ENCODE results near the gene TSPAN18.

TSPAN18 gene

DNA sequence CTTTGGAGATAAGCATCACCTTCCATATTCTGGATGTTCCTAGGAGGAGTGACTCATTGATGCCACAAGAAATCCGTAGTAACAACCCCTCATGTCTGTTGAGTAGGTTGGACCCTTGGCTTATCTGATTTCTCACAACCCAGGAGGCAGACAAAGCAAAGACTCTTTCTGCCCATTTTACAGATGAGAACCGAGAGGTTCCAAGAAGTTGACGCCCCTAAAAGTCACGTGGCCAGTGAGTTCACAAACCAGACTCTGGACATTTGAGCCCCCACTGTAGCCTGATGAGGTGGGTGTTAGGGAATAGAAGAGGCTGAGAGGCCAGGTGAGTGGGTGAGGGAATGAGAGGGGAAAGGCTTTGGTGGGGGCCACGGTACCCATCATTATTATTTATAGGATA, 70.3 kb downstream of the TSPAN18 start:
- no peak for DNase-seq (ENCODE audit: low read depth in 2 of 2)

DNA sequence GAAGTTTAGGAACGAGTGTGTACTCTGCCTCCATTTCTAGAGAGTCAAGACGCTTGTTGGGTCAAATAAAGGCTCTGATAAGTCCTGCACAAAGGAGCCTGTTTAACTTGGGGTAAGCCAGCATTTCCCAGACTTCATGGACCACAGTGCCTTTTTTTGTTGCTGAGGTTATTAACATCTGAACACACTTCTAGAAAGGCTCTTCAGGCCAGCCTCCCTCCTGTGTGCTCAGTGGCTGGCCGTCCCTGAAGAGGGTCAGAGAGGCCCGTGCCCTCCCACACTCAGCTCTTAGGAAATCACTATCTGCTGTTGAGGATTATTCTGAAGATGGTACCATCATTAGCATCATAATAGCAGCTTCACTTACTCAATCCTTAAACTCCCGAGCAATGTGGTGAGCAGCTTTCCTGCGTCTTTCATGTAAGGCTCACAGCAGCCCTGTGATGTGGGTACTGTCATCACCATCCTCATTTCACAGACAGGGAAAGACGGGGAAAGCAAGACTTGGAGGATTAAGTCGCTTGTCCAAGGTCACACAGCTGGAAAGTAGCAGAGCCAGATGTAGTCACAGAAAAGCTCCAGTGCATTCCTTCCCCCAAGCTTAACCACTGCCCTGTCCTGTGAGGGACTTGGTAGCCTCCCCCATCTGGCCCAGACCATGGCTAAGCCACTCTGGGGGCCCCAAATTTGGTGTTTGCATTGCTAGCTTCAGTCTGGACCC, 71.3 kb downstream of the TSPAN18 start:
- peak; percentile 31 to 42 for DNase-seq (ENCODE audit: low read depth in 2 of 2)

DNA sequence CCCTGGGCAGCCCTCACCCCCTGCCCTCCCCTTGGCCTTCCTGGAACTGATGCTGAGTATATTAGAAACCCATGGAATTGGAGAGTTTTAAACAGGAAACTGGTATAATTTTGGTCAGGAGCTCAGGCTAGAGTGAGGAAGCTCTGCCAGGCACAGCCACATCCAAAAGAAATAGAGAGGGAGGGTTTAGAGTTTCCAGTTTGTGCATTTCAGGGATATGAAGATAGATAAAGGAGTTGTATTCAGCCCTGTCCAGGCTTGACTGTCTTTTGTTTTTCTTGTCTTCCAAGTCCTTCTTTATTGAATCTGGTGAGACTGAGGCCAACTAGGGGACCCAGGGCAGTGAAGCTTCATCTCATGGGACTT, 71.8 kb downstream of the TSPAN18 start:
- DNase-seq (ENCODE audit: low read depth in 2 of 2): no peak

DNA sequence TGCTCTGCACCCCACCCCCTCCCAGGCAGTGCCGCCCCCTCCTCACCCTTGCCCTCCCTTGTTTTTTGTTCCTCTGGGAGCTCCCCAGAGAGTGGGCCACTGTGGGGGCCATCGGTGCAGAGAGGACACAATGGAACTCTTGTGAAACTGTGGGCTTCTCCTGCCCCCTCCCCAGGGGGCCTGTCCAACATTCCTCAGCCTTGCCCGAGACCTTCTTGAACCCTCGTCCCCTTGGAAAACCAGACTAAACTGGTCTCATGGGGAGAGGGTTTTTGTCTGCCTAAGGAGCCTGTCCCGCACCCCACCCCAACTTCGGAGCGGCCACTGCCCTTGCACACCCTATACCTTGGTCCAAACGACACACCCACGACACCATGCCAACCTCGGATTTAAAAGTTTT, 72.2 kb downstream of the TSPAN18 start:
- DNase-seq (ENCODE audit: low read depth in 2 of 2): no peak

DNA sequence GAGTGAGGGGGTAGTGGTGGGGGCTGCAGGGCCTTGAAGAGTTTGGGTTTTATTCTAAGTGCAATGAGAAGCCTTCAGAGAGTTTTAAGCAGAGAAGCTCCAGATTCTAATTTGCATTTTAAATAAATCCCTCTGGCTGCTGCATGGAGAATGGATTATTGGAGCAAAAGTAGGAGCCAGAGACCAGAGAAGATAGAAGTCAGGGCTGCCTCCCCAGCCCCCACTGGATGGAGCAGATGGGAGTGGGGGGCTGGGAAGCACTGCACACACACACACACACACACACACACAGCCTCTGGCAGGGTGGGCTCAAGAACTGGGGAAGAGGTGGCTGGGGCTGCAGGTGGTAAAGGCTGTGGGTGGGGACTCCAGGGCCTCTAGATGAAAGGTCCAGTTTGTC, 75.6 kb downstream of the TSPAN18 start:
- no peak for DNase-seq (ENCODE audit: low read depth in 2 of 2)

DNA sequence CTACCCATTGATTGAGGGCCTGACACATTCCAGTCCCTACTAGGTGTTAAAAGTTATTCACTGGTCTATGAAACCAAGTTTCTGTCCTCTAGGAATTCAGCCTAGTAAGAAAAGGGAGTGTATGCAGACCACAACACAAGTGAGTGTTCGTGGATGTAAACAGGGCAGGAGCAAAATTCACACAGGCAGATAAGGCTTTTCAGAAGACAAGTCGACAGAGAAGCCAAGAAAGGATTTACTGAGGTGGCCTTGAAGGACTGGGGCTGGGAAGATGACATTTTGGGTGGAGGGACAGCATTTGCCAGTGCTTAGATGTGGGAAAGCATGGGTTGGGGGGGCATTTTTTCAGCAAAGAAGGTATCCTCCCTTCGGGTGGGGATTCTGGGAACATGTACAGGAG, 76.2 kb downstream of the TSPAN18 start:
- no peak for DNase-seq (ENCODE audit: low read depth in 2 of 2)

DNA sequence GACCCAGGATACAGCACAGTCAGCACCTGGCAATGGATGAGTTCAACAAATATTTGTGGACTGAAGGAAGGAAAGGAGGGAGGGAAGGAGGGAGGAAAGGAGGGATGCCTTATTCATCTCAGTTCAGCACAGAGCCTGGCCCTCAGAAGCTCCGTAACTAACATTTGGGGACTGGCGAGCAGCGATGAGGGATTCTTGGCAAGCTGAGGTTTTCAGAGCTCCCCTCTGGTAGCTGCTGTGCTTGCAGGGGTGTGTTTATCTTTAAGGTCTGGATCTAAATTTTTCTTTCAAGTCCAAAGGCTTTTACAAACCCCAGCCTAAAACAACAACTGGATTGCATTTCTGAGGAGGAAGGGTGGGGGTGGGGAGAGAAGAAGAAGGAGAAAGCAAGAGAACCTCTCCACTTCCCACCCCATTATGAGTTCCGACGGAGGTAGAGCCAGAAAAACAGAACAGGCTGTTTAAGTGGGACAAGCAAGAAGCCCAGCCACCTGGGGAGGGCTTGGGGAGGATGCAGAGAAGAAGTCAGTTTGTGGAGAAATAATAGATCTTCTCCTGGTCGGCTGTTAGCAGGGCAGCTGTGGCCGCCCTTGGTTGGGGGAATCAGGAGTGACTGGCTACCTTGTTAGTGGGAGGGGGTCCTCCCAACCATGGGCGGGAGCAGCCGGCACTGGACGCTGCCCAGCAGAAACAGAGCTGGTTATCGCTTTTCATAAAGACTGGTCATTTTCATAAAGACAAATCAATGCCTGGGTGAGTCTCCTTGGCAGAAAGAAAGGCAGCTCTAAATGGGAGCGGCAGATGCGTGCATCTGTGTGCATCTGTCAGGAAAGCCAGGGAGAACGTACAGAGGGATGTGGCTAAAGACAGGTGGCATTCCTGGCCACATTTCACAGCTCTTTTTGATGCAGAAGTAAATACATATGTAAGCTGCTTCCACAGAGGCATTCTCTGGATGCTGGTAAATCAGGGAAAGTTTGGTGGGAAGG, 78.0 kb downstream of the TSPAN18 start:
- peak; percentile 42 for DNase-seq (ENCODE audit: low read depth in 2 of 2)

DNA sequence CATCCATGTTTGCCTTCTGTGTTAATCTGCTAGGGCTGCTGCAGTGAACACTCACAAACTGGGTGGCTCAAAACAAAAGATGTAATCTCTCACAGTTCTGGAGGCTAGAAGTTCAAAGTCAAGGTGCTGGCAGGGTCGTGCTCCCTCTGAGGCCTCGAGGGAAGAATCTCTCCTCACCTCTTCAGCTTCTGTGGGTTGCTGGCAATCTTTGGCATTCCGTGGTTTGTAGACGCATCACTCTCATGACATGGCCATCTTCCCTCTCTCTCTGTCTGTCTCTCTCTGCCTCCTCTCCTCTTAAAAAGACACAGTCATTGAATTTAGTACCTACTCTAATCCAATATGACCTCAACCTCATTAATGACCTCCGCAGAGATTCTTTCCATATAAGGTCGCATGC, 78.8 kb downstream of the TSPAN18 start:
- no peak for DNase-seq (ENCODE audit: low read depth in 2 of 2)

DNA sequence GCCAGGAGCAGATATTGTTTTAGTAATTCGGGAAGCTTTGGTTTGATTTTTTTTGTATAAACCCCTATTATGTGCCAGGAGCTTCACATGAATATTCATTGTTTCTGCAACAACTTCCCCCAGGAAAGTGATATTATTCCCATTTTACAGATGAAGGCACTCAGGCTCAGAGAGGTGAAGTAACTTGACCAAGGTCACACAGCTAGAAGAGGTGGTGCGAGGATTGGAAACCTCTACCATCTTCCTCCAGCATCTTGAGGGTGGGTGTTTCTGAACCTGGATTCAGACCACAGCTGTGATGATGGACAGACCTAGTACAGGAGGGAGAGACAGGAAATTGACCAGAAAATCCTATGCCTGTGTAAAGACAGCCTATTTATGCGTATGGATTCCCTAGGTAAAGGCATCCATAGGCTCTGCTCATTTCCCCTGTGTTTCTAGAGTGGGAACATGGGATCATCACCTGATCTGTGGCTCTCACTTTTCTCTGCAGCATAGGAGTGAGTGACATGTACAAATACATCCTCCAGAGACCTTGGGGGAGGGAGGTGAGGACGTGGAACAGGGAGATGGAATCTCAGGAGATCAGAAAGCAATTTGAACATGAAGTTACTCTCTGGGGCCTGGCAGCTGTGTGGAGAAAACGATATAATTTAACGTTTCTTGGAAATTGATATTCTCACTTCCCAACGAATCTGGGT, 81.4 kb downstream of the TSPAN18 start:
- DNase-seq (ENCODE audit: low read depth in 2 of 2): no peak

DNA sequence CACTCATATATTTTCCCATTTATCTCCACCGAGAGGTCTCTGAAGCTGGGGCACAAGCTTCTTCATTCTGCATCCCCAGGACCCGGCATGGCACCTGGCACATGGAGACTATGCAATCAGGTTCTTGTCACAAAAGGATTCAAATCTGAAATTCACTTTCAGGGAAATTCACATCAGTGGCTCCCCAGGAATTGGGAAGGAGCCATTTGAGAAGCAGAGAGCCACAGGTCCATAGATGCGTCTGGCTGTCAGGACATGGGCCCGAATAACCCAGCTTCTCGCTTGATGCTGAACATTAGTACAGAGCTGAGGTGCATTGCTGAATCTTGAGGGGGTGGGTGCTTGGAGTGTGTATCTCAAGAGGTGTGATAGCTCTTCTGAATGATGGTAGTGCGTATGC, 82.5 kb downstream of the TSPAN18 start:
- DNase-seq (ENCODE audit: low read depth in 2 of 2): no peak

DNA sequence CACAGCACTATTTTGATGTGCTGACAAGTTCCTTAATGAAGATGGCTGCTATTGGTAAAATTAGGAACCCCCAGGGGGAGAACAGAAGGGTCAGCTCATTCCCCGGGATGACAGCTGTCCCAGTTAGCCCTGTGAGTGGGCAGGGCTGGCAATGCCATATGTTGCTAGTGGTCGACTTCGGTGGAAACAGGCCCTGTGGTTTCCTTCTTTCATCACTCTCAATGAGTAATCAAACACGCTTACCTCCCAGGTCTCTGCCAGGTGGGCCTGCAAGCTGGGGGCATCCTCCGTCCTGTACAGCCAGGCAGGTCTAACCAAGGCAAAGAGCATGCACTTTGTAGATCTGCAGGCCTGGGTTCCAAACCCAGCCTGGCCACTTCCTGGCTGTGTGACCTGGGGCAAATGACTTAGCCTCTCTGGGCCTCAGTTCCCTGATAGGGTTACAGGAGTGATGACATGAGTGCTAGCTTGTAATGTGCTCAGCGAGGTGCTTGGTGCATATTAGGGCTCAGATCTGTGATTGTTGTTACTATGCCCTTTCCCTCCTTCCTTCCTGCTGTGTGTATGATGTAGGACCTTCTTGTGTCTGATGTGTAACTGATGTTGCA, 85.2 kb downstream of the TSPAN18 start:
- DNase-seq (ENCODE audit: low read depth in 2 of 2): no peak

DNA sequence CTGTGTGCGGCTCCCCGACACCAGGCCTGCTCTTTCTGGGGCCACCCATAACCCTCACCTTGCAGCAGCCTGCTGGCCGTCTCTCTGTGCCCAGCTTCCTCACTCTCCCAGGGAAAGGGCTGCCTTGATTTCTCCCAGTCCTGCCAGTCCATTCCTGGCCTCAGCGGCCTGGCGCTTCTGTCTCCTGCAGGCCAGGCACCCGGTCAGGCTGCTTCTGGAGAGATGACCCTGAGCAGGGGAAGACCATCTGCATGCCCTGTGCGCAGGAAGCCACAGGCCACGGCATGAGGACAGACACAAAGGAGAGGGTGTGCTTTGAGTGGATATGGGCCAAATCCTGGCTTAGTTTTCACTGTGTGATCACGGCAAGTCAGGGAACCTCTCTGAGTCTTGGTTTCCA, 86.2 kb downstream of the TSPAN18 start:
- DNase-seq (ENCODE audit: low read depth in 2 of 2): no peak

DNA sequence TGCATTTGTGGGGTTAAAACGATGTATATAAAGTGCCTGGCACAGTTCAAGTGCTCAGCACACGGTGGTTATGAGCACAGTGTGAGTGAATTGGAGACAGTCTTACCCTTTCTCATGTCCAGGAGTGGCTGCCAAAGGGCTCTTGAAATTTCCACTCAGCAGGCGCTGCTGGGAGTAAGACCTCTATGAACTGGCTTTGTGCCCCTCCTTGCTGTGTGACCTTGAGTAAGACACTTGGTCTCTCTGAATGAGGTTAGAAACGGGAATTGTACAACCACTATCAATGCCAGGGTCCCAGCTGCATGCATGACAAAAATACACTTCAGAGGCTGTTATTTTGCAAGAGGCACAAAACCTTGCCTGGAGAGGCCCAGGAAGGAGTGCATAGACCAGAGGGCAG, 86.6 kb downstream of the TSPAN18 start:
- no peak for DNase-seq (ENCODE audit: low read depth in 2 of 2)

DNA sequence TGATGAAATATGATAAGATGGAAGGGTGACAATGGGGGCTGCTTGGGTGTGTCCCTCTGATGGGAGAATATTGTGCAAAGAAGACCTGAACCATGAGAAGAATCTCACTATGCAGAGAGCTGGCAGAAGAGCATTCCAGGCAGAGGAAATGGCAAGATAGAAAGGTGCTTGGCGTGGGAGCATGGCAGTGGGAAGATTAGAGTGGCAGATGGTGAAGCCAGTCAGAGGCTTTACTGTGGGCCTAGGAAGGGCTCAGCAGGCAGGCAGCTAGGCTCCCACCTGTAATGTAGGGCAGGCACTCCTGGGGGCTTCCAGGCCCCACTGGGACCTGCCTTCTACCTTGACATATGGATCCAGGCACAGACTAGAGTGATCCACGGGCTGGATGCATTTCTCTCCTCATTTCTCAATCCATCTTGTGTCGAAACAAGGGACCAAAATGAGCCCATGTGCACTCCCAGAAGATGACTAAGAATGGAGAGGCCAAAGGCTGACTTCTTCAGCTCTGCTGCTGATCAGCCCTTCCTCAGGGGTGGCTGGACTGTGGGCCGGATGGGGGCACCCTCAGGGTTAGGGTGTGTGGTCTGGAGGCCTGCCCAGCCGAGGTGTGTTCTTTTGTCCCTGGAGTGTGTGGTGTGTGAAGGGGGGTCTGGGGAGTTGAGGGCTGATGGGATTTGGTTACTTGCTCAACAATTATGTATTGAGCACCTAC, 88.3 kb downstream of the TSPAN18 start:
- peak in 1 of 2 experiments; percentile 29 for DNase-seq (ENCODE audit: low read depth in 2 of 2)

DNA sequence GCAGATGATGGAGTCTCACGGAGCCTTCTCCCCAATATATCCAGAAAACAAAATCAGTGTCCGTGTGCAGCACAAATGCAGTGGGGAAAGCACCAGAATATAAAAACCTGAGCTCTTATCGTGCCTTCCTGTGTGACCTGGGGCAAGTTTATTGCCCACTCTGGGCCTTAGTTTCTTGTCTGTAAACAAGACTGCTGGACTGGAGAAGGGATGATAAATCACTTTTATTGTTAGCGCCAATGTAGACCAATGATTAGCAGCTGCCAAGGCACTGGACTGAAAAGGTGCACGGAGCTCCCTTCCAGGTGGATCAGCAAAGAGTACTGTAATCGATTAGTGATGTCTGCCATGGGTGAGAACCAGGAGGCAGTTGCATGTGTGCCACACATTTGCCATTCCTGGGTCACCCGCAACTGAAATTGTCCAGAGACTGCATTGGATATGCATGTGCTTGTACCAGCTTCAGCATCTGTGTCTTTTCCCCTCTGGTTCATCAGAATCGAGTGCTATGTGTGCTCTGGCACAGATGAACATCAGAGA, 89.2 kb downstream of the TSPAN18 start:
- DNase-seq (ENCODE audit: low read depth in 2 of 2): no peak

DNA sequence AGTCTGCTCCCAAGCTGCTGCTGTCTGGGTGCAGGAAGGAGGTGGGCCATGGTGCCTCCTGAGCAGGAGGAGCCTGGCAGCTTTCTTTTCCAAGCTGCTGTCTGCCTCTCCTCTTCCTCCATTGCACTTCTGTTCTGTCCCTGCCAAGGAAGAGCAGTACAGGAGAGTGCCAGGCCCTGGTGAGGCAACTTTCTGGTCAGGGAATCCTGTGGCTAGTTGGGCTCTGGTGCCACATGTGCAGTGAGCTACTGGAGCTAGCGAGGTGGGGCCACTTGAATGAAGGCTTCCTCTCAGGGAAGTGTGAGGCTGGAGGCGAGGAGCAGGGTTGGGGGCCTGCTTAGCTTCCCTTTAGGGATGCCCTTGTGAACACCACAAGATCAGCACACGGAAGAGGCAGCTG, 90.0 kb downstream of the TSPAN18 start:
- no peak for DNase-seq (ENCODE audit: low read depth in 2 of 2)

DNA sequence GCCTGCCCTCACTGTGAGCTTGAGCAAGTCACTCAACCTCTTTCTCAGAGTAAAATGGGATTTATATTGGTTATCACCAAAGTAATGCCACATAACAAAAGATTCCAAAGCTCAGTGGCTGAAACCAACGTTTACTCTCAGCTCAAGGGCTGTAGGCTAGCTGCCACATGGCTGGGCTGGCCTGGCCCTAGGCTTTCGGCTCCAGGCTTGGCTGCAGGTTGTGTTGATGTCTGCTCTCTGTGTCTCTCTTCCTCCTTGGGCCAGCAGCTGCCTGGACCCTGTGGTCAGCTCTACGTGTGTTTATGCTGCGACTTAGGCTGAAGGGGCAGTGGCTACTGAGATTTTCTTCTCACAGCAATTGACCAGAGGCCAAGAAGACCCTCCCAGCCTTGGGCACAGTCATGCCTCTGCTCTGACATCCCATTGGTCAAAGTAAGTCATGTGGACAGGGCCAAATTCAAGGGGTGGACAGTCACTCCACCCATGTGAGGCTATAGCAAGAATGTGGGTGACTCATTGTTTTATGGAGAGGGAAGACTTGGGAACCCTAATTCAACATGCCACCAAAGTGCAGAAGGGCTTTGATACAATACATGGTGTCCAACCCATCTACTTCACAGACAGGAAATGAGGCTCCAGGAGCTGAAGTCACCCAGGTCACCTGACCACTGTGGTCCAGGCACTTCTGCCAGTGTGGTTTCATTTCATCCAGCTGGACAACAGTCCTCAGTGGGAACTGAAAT, 90.6 kb downstream of the TSPAN18 start:
- DNase-seq (ENCODE audit: low read depth in 2 of 2): no peak

DNA sequence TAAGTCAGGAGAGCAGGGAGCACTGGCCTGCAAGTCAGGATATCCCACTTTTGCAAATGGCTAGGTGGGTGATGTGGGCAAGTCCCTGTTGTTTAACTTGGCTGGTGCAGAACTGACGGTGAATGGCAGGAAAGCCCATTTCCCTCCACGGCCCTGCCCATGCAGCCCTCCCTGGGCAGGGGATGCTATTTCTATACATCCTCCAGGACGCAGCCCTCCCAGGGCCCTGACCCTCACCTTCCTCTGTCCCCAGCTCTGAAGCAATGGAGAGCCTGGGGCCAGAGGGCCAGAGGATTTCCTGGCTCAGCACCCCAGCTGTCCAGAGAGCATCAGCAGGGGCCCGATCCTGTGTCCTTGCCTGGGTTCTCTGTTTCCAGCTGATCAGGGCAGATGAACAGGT, 91.3 kb downstream of the TSPAN18 start:
- no peak for DNase-seq (ENCODE audit: low read depth in 2 of 2)

DNA sequence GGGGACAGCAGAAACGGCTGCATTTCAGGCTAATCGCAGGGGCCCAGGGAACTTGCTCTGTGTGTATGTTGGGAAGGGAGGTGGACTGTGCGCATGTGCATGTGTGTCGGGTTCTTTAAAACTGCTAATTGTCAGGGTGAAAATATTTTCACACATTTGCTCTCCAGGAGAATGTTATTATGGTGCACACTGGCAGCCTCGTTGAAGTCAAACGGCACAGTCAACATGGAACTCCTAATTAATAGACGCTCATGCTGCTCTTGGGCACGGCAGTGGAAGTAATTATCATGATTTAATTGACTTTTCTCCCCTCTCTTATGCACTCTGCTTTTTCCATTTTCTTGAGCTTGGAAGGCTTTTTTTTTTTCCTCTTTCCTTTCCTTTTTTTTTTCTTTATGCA, 92.6 kb downstream of the TSPAN18 start:
- DNase-seq (ENCODE audit: low read depth in 2 of 2): no peak

DNA sequence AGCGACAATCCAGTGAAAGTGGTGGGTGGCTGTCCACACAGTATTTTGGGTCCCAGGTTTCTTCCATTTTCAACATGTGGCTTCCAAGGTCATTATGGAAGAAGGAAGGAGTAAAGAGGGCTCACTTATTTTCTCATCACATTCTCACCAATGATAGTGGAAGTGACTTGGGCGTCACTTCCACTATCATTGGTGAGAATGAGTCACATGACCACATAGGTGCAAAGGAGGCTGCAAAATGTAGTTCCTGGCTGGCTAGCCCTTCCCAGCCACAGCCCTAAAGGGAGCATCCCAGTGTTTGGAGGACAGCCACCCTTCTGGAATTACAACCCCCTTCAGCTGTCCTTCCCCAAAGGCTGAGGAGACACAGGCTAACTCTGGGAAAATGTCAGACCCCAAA, 95.6 kb downstream of the TSPAN18 start:
- DNase-seq (ENCODE audit: low read depth in 2 of 2): no peak

All from fibroblast of skin of left biceps (primary cell).